ENCODE data around the gene ATP8B4. TPM values are rescaled to one million over a fixed set of nuclear protein-coding genes. Genes with fewer than 3 reads are reported as not detected.
A peak's percentile ranks its signal among the peaks of the same experiment; 100 is the strongest.

ATP8B4 gene
- total and polyA plus RNA-seq, 2 donors (not counting 1 experiment from before 2014, with no cell fraction given), result 3.5 to 19.5 TPM

DNA sequence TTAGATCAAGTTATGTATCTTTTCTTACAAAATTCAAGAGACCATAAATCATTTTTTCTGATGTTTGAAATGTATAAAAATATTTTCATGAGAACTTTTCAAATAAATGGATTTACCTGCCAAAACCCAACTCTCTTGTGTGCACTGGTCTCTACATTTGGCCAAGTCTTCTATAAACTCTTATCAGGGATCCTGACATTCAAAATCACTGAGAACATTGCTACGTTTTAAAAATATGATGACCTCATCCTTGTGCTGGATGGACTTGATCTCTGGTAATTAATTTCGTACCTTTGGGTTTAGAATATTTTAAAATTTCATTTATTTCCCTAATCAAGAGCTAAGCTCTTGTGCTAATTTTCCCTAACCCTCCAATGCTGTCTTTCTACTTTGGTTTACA lies 127.4 kb downstream of the ATP8B4 start:
- H4K20me1 ChIP-seq (ENCODE audit: control insufficient read depth, extremely low read depth, insufficient read depth, low read length), result no peaks in the 10 kb centered on the region
- no peak overlapping the region for H3K4me2 ChIP-seq (ENCODE audit: extremely low read depth, insufficient read depth, low read length)
- H3K27me3 ChIP-seq (ENCODE audit: control insufficient read depth, insufficient read depth, low read length), result no peaks in the 10 kb centered on the region
- H2AFZ ChIP-seq (ENCODE audit: low read length), result no peak overlapping the region
- no peak for TF ChIP-seq EZH2 (IDR thresholded peaks at IDR 0.05; ENCODE audit: low read length, missing control alignments)
- TF ChIP-seq, protein P1, sequence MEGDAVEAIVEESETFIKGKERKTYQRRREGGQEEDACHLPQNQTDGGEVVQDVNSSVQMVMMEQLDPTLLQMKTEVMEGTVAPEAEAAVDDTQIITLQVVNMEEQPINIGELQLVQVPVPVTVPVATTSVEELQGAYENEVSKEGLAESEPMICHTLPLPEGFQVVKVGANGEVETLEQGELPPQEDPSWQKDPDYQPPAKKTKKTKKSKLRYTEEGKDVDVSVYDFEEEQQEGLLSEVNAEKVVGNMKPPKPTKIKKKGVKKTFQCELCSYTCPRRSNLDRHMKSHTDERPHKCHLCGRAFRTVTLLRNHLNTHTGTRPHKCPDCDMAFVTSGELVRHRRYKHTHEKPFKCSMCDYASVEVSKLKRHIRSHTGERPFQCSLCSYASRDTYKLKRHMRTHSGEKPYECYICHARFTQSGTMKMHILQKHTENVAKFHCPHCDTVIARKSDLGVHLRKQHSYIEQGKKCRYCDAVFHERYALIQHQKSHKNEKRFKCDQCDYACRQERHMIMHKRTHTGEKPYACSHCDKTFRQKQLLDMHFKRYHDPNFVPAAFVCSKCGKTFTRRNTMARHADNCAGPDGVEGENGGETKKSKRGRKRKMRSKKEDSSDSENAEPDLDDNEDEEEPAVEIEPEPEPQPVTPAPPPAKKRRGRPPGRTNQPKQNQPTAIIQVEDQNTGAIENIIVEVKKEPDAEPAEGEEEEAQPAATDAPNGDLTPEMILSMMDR (conservative IDR thresholded peaks at IDR 0.05 in 1 of 2, IDR thresholded peaks at IDR 0.05 in 1 of 2; ENCODE audit: low read depth in 1 of 2, low read length in 2 of 2), result no peak
- no peak overlapping the region for H3K4me3 ChIP-seq (replicated peaks in 1 of 4; ENCODE audit: control extremely low read depth in 1 of 4, insufficient read depth in 1 of 4, low read depth in 3 of 4, low read length in 4 of 4)
- no peak for DNase-seq (ENCODE audit: low read depth in 2 of 2)
- no peaks in the 10 kb centered on the region for H3K4me1 ChIP-seq (ENCODE audit: control insufficient read depth, extremely low read depth, insufficient read depth, low read length)
- H3K79me2 ChIP-seq (ENCODE audit: control insufficient read depth, insufficient read depth, low read length), result no peaks in the 10 kb centered on the region
- H3K27ac ChIP-seq (ENCODE audit: insufficient read depth, low read length), result no peak overlapping the region
- H3K36me3 ChIP-seq (ENCODE audit: control insufficient read depth, insufficient read depth, low read length), result no peaks in the 10 kb centered on the region
- no peaks in the 10 kb centered on the region for H3K9me3 ChIP-seq (ENCODE audit: control insufficient read depth, insufficient read depth, low read depth, low read length)
- no peak overlapping the region for H3K9ac ChIP-seq (ENCODE audit: insufficient read depth, low read length)

DNA sequence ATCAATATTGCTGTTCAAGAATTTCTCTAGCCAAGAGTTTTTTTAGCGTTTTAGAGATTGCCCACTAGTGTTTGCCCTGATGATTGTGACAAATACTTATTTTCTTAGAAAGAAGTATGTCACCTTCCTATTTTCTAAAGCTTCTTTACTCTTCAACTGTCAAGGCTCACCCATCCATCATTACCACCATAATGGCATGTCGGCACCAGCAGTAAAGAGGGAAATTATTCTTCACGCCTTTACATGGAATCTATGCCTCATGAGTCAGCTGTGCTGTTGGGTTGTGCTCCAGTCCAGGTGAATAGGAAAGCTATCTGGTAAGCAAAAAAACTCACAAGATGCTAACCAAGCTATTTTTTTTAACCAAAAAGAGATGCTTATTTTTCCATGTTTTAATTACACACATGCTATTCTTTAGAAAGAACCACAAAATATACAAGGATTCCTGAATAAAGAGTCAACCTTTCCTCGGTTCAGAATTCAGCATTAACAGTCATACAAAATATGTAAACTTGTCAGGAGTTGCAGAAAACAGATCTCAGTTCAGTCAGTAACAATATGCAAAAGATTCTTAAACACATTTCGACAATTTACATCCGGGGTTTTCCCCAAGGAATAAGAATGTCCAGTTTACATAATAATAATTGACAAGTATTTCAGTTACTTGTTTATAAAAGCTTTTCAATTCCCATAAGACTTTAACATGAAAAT lies 128.0 kb downstream of the ATP8B4 start:
- Histone ChIP-seq H2AFZ (ENCODE audit: low read length) (no peak overlapping the region), H3K4me3 (replicated peaks in 1 of 4; ENCODE audit: control extremely low read depth in 1 of 4, insufficient read depth in 1 of 4, low read depth in 3 of 4, low read length in 4 of 4) (no peak overlapping the region), H3K27ac (ENCODE audit: insufficient read depth, low read length) (no peak overlapping the region), H3K9me3 (ENCODE audit: control insufficient read depth, insufficient read depth, low read depth, low read length) (no peaks in the 10 kb centered on the region), H4K20me1 (ENCODE audit: control insufficient read depth, extremely low read depth, insufficient read depth, low read length) (no peaks in the 10 kb centered on the region), H3K27me3 (ENCODE audit: control insufficient read depth, insufficient read depth, low read length) (no peaks in the 10 kb centered on the region), H3K79me2 (ENCODE audit: control insufficient read depth, insufficient read depth, low read length) (no peaks in the 10 kb centered on the region), H3K36me3 (ENCODE audit: control insufficient read depth, insufficient read depth, low read length) (no peaks in the 10 kb centered on the region), H3K4me1 (ENCODE audit: control insufficient read depth, extremely low read depth, insufficient read depth, low read length) (no peaks in the 10 kb centered on the region), H3K4me2 (ENCODE audit: extremely low read depth, insufficient read depth, low read length) (no peak overlapping the region), H3K9ac (ENCODE audit: insufficient read depth, low read length) (no peak overlapping the region)
- TF ChIP-seq, protein P1 (conservative IDR thresholded peaks at IDR 0.05 in 1 of 2, IDR thresholded peaks at IDR 0.05 in 1 of 2; ENCODE audit: low read depth in 1 of 2, low read length in 2 of 2), result no peak
- no peak for TF ChIP-seq EZH2 (IDR thresholded peaks at IDR 0.05; ENCODE audit: low read length, missing control alignments)
- DNase-seq (ENCODE audit: low read depth in 2 of 2), result peak; percentile 23 to 82

DNA sequence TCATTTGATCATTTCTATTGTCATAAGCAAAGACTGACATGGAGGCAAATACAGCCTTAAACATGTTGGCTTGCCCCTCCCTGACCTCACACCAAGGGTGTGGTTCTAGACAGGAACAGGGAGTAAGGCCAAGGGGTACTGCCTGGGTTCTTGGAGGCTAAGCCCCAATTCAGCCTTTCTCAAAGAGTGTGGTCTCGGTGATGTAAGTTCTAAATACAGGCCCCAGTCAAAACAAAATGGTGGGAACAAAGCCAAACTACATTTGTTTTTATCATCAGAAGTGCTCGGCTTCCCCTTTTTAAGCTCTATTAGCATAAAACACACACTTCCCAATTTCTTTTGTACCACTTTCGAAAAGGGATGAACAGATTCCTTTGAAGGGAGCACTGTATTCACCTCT lies 129.5 kb downstream of the ATP8B4 start:
- peak in 1 of 2 donors; percentile 11 for DNase-seq (ENCODE audit: low read depth in 2 of 2)
- H3K4me2 ChIP-seq (ENCODE audit: extremely low read depth, insufficient read depth, low read length), result no peak overlapping the region

More for the DNA sequence above, 129.5 kb downstream of the ATP8B4 start:
- Histone ChIP-seq H3K79me2 (ENCODE audit: control insufficient read depth, insufficient read depth, low read length) (no peaks in the 10 kb centered on the region), H3K9me3 (ENCODE audit: control insufficient read depth, insufficient read depth, low read depth, low read length) (no peaks in the 10 kb centered on the region), H4K20me1 (ENCODE audit: control insufficient read depth, extremely low read depth, insufficient read depth, low read length) (no peaks in the 10 kb centered on the region), H3K9ac (ENCODE audit: insufficient read depth, low read length) (no peak overlapping the region), H3K27me3 (ENCODE audit: control insufficient read depth, insufficient read depth, low read length) (no peaks in the 10 kb centered on the region), H3K36me3 (ENCODE audit: control insufficient read depth, insufficient read depth, low read length) (no peaks in the 10 kb centered on the region), H3K4me1 (ENCODE audit: control insufficient read depth, extremely low read depth, insufficient read depth, low read length) (no peaks in the 10 kb centered on the region), H3K4me3 (replicated peaks in 1 of 4; ENCODE audit: control extremely low read depth in 1 of 4, insufficient read depth in 1 of 4, low read depth in 3 of 4, low read length in 4 of 4) (no peak overlapping the region), H3K27ac (ENCODE audit: insufficient read depth, low read length) (no peak overlapping the region), H2AFZ (ENCODE audit: low read length) (no peak overlapping the region)
- TF ChIP-seq, protein P1 (conservative IDR thresholded peaks at IDR 0.05 in 1 of 2, IDR thresholded peaks at IDR 0.05 in 1 of 2; ENCODE audit: low read depth in 1 of 2, low read length in 2 of 2), result no peak
- TF ChIP-seq EZH2 (IDR thresholded peaks at IDR 0.05; ENCODE audit: low read length, missing control alignments), result no peak
